Measurements from ENCODE around the gene TMOD2.

TMOD2 gene

DNA sequence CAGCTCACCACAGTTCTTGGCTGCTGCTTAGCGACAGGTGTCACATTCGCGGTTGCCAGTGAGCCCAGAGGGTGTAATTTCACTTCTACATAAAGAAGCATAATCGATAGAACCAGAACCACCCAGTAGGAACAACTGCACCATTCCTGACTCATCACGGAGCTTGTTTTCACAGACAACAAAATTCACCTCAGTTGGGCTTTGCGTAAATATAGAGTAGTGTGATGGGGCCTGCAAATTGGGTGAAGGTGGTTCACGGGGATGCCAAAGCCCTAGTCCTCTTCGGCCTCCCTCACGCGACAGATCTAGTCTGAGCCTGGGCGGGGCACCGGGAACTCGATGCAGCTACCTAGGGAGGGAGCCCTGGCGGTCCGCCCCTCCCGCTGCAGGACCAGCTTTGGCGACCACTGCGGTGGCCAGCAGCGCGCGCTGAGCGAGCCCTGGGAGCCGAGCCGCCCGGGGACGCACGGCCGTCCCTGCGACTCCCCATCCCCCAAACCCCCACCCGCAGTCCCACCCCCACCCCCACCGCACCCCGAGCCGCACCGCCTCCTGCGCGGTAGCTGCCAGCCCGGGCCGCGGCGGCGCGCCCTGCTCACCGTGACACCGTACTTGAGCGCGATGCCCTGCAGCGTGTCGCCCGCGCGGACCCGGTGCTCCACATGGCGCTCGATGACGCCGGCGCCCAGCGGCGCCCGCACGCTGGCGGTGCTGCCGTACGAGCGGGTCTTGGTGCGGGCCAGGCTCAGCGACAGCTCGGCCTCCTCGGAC is 14.5 kb upstream of the TMOD2 start:
- no peaks in the 10 kb centered on the region for H3K36me3 ChIP-seq (ENCODE audit: control insufficient read depth, insufficient read depth, low read length)
- TF ChIP-seq CTCF (IDR thresholded peaks at IDR 0.05; ENCODE audit: insufficient read depth, low read length, poor library complexity, severe bottlenecking) = no peak
- H3K27me3 ChIP-seq (replicated peaks; ENCODE audit: control insufficient read depth, insufficient read depth, low read length) = no peaks in the 10 kb centered on the region
- peak overlapping the region; percentile 78 for H3K4me3 ChIP-seq (replicated peaks; ENCODE audit: low read depth, low read length)
- DNase-seq (ENCODE audit: extremely low read depth, insufficient read length) = peak; percentile 72

- Histone ChIP-seq H3K36me3 (ENCODE audit: control insufficient read depth, insufficient read depth, low read length) (no peaks in the 10 kb centered on the region), H3K27me3 (replicated peaks; ENCODE audit: control insufficient read depth, insufficient read depth, low read length) (no peaks in the 10 kb centered on the region), H3K4me3 (replicated peaks; ENCODE audit: low read depth, low read length) (peak within 1 kb of the TSS; percentile 78)
- peak; percentile 79 for DNase-seq (ENCODE audit: extremely low read depth, insufficient read length)
- no peak for TF ChIP-seq CTCF (IDR thresholded peaks at IDR 0.05; ENCODE audit: insufficient read depth, low read length, poor library complexity, severe bottlenecking)
These were observed 13.7 kb upstream of the TMOD2 start, which contains the start of gene LYSMD2 for GRCh38 chr15:51737522-51738305. Gene LYSMD2 (minus strand): TSS chr15:51737655. CDS start chr15:51737622, 33 bp downstream.

GRCh38 chr15:51738553-51738952 is 12.8 kb upstream of the TMOD2 start:
- no peaks in the 10 kb centered on the region for H3K36me3 ChIP-seq (ENCODE audit: control insufficient read depth, insufficient read depth, low read length)
- DNase-seq (ENCODE audit: extremely low read depth, insufficient read length) = no peak
- H3K4me3 ChIP-seq (replicated peaks; ENCODE audit: low read depth, low read length) = peak overlapping the region; percentile 78
- no peak for TF ChIP-seq CTCF (IDR thresholded peaks at IDR 0.05; ENCODE audit: insufficient read depth, low read length, poor library complexity, severe bottlenecking)
- no peaks in the 10 kb centered on the region for H3K27me3 ChIP-seq (replicated peaks; ENCODE audit: control insufficient read depth, insufficient read depth, low read length)

- no peak for TF ChIP-seq CTCF (IDR thresholded peaks at IDR 0.05; ENCODE audit: insufficient read depth, low read length, poor library complexity, severe bottlenecking)
- no peak for DNase-seq (ENCODE audit: extremely low read depth, insufficient read length)
- Histone ChIP-seq H3K36me3 (ENCODE audit: control insufficient read depth, insufficient read depth, low read length) (no peaks in the 10 kb centered on the region), H3K27me3 (replicated peaks; ENCODE audit: control insufficient read depth, insufficient read depth, low read length) (no peaks in the 10 kb centered on the region), H3K4me3 (replicated peaks; ENCODE audit: low read depth, low read length) (no peak overlapping the region)
These were observed 12.2 kb upstream of the TMOD2 start for GRCh38 chr15:51739061-51739712.

- Histone ChIP-seq H3K4me3 (replicated peaks; ENCODE audit: low read depth, low read length) (no peak overlapping the region), H3K27me3 (replicated peaks; ENCODE audit: control insufficient read depth, insufficient read depth, low read length) (no peaks in the 10 kb centered on the region), H3K36me3 (ENCODE audit: control insufficient read depth, insufficient read depth, low read length) (no peaks in the 10 kb centered on the region)
- no peak for DNase-seq (ENCODE audit: extremely low read depth, insufficient read length)
- TF ChIP-seq CTCF (IDR thresholded peaks at IDR 0.05; ENCODE audit: insufficient read depth, low read length, poor library complexity, severe bottlenecking) = no peak
These were observed 2.1 kb upstream of the TMOD2 start for GRCh38 chr15:51749307-51749706.

All from GM06990 (cell line).